Vagina (tissue), 2 donors: ENCODE results near the gene TNS3.

Experiments
- POLR2A ChIP-seq, 2 donors: fragments of 450-650 bp; IDR thresholded peaks; one replicate each; pipeline ENCODE4 v1.6.1; 2017; ENCODE audit warnings: antibody characterized with exemption in 2 of 2, mild to moderate bottlenecking in 2 of 2, moderate library complexity in 2 of 2
- TF ChIP-seq, protein P1 (sequence below), 3 experiments: fragments of 450-650 bp in 2 of 3; fragments of 200-600 bp in 1 of 3; sonication (generic) in 1 of 3; IDR thresholded peaks; one replicate each; pipeline ENCODE4 v1.5.1; 2017 to 2019; ENCODE audit warnings: antibody characterized with exemption in 3 of 3, mild to moderate bottlenecking in 2 of 3, moderate library complexity in 2 of 3

GRCh38 chr7:47479821-47480575 is 101.9 kb downstream of the TNS3 start:
- TF ChIP-seq, protein P1, sequence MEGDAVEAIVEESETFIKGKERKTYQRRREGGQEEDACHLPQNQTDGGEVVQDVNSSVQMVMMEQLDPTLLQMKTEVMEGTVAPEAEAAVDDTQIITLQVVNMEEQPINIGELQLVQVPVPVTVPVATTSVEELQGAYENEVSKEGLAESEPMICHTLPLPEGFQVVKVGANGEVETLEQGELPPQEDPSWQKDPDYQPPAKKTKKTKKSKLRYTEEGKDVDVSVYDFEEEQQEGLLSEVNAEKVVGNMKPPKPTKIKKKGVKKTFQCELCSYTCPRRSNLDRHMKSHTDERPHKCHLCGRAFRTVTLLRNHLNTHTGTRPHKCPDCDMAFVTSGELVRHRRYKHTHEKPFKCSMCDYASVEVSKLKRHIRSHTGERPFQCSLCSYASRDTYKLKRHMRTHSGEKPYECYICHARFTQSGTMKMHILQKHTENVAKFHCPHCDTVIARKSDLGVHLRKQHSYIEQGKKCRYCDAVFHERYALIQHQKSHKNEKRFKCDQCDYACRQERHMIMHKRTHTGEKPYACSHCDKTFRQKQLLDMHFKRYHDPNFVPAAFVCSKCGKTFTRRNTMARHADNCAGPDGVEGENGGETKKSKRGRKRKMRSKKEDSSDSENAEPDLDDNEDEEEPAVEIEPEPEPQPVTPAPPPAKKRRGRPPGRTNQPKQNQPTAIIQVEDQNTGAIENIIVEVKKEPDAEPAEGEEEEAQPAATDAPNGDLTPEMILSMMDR (IDR thresholded peaks at IDR 0.05): no peak
- no peak for TF ChIP-seq POLR2A (IDR thresholded peaks at IDR 0.05)
